GM12873 (cell line): ENCODE data around the gene IGFALS.

Experiments used
- CTCF ChIP-seq: IDR thresholded peaks from 2 replicates; pipeline ENCODE4 v1.5.1; 2012; ENCODE audit warnings: low read depth, mild to moderate bottlenecking, moderate library complexity, low read length, control low read depth; ENCODE audit not compliant: insufficient read depth; ENCODE audit errors: missing control alignments

IGFALS gene

GRCh38 chr16:1787322-1788094, 6.0 kb downstream of the IGFALS start:
- no peak for TF ChIP-seq CTCF

- no peak for TF ChIP-seq CTCF
Measured at GRCh38 chr16:1787056-1787321, 6.5 kb downstream of the IGFALS start.

DNA sequence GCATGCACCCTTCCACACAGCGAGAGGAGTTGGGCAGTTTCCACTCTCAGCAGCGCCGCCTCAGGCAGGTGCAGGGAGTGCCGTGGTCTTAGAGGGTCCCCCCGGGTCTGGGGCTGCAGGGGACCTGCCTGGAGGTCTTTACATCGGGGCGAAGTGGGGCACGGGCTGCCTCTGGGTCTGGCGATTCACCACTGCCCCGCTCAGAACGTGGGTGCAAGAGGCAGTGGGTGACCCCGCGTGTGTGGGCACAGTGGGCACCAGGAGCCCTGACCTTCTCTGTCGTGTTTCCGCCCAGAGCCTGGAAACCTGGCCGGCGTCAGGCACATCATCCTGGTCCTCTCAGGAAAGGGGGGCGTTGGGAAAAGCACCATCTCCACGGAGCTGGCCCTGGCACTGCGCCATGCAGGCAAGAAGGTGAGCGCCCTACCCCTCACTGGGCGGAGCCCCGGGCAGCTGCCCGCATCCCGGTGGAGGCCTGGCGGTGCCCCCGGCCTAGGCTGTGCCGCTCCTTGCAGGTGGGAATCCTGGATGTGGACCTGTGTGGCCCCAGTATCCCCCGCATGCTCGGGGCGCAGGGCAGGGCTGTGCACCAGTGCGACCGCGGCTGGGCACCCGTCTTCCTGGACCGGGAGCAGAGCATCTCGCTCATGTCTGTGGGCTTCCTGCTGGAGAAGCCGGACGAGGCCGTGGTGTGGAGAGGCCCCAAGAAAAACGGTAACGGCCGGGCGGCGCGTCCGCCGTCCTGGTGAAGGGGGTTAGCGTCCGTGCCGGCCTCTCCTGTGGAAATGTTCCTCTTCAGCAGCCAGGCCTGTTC, 7.1 kb downstream of the IGFALS start:
- TF ChIP-seq CTCF: peak; percentile 13

- TF ChIP-seq CTCF: no peak
Measured at GRCh38 chr16:1785846-1786170, 7.7 kb downstream of the IGFALS start.

- no peak for TF ChIP-seq CTCF
Measured at GRCh38 chr16:1784977-1785845, 8.3 kb downstream of the IGFALS start.

GRCh38 chr16:1782408-1783264, 10.9 kb downstream of the IGFALS start, which contains the start of the genes NUBP2 and SPSB3:
NUBP2 (plus strand) TSS chr16:1782960; CDS start chr16:1783021, 61 bp downstream.
SPSB3 (minus strand) TSS chr16:1782571; CDS start chr16:1781483, 1,088 bp downstream.
- no peak for TF ChIP-seq CTCF
